ENCODE data around the gene ADAMTS17. TPM values are rescaled to one million over a fixed set of nuclear protein-coding genes. Genes with fewer than 3 reads are reported as not detected.

Gene ADAMTS17
- total RNA-seq, 1 experiment from 2014 or later: 4.2 TPM

- no peaks in the 10 kb centered on the region for H3K9me2 ChIP-seq (ENCODE audit: insufficient read depth)
- no peaks in the 10 kb centered on the region for H3K79me2 ChIP-seq (ENCODE audit: insufficient read depth, low read length)
- no TSS peak for BruUV-seq (replicated peaks)
- ChIA-PET CTCF (no interaction called here), RAD21 (ENCODE audit: low non-redundant PET in 1 of 2, low total read pairs in 2 of 2, uncharacterized antibody in 2 of 2, unreplicated experiment in 2 of 2) (no interaction called here), POLR2A (no interaction called here)
- no peak for DNase-seq (ENCODE audit: low read depth, low spot score)
- H3K27me3 ChIP-seq (ENCODE audit: insufficient read depth, low read length): peaks cover 12% of the 10 kb centered on the region; the same call in 1 of the 2 replicates
- TF ChIP-seq ZFX (IDR thresholded peaks at IDR 0.05) (no peak), FOSL1 (IDR thresholded peaks at IDR 0.05; ENCODE audit: low read depth) (no peak), POLR2AphosphoS5 (IDR thresholded peaks at IDR 0.05; ENCODE audit: low read depth, low read length) (no peak), EZH2phosphoT487 (IDR thresholded peaks at IDR 0.05; ENCODE audit: borderline replicate concordance) (no peak), EGR1 (IDR thresholded peaks at IDR 0.05; ENCODE audit: low read depth) (no peak), CTCF (IDR thresholded peaks at IDR 0.05 in 2 of 3, conservative IDR thresholded peaks at IDR 0.05 in 1 of 3; ENCODE audit: borderline replicate concordance in 1 of 3, insufficient read depth in 1 of 3, low read depth in 2 of 3, low read length in 2 of 3) (no peak), CEBPB (IDR thresholded peaks at IDR 0.05; ENCODE audit: low read depth) (no peak), YY1 (IDR thresholded peaks at IDR 0.05; ENCODE audit: extremely low read depth, insufficient replicate concordance, low read depth, low read length) (no peak), SP1 (IDR thresholded peaks at IDR 0.05; ENCODE audit: low read depth) (no peak), ZNF274 (IDR thresholded peaks at IDR 0.05; ENCODE audit: low read depth, low read length) (no peak), JUND (IDR thresholded peaks at IDR 0.05) (no peak), ELF1 (IDR thresholded peaks at IDR 0.05; ENCODE audit: borderline replicate concordance, low read depth) (no peak), REST (IDR thresholded peaks at IDR 0.05; ENCODE audit: low read depth) (no peak), POLR2A (IDR thresholded peaks at IDR 0.05; ENCODE audit: borderline replicate concordance, extremely low read depth, insufficient read depth, insufficient read length) (no peak), CBX3 (IDR thresholded peaks at IDR 0.05; ENCODE audit: low read depth) (no peak), SIN3A (IDR thresholded peaks at IDR 0.05; ENCODE audit: low read depth) (no peak), SRF (IDR thresholded peaks at IDR 0.05; ENCODE audit: low read depth) (no peak)
- TF ChIP-seq, protein P1, sequence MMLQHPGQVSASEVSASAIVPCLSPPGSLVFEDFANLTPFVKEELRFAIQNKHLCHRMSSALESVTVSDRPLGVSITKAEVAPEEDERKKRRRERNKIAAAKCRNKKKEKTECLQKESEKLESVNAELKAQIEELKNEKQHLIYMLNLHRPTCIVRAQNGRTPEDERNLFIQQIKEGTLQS (IDR thresholded peaks at IDR 0.05): no peak
- TF ChIP-seq, protein P2, sequence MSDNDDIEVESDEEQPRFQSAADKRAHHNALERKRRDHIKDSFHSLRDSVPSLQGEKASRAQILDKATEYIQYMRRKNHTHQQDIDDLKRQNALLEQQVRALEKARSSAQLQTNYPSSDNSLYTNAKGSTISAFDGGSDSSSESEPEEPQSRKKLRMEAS (IDR thresholded peaks at IDR 0.05): no peak
- TF ChIP-seq, protein P3, sequence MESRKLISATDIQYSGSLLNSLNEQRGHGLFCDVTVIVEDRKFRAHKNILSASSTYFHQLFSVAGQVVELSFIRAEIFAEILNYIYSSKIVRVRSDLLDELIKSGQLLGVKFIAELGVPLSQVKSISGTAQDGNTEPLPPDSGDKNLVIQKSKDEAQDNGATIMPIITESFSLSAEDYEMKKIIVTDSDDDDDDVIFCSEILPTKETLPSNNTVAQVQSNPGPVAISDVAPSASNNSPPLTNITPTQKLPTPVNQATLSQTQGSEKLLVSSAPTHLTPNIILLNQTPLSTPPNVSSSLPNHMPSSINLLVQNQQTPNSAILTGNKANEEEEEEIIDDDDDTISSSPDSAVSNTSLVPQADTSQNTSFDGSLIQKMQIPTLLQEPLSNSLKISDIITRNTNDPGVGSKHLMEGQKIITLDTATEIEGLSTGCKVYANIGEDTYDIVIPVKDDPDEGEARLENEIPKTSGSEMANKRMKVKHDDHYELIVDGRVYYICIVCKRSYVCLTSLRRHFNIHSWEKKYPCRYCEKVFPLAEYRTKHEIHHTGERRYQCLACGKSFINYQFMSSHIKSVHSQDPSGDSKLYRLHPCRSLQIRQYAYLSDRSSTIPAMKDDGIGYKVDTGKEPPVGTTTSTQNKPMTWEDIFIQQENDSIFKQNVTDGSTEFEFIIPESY (IDR thresholded peaks at IDR 0.05; ENCODE audit: extremely low read depth, insufficient replicate concordance, low read length): no peak
- no peaks in the 10 kb centered on the region for H3K9me3 ChIP-seq (ENCODE audit: control insufficient read depth in 1 of 2, insufficient read depth in 1 of 2, low read depth in 1 of 2, low read length in 2 of 2)
- ATAC-seq: no peak
- no peaks in the 10 kb centered on the region for H3K36me3 ChIP-seq (ENCODE audit: control insufficient read depth in 1 of 2, insufficient read depth in 2 of 2, low read length in 2 of 2)
- no peak overlapping the region for H3K9ac ChIP-seq (ENCODE audit: low read length)
- no peaks in the 10 kb centered on the region for H4K20me1 ChIP-seq (ENCODE audit: insufficient read depth)
- no peak overlapping the region for H3K27ac ChIP-seq (ENCODE audit: low read depth, low read length)
- intact Hi-C loops (cut with micrococcal nuclease): loop anchor here (10.0 kb wide), 2 partner anchors 651 to 681 kb away; partner anchors contain the start of genes ASB7 and LINS1
- H3K4me1 ChIP-seq (ENCODE audit: control insufficient read depth in 1 of 2, insufficient read depth in 2 of 2, low read length in 2 of 2): peaks cover 1 to 10% of the 10 kb centered on the region in 2 experiments; a peak in 3 of 4 replicates
- H3K4me3 ChIP-seq (replicated peaks in 1 of 2; ENCODE audit: low read depth in 1 of 2, low read length in 2 of 2): no peak overlapping the region
- H2AFZ ChIP-seq (ENCODE audit: low read depth, low read length, poor library complexity, severe bottlenecking): no peak overlapping the region
- H3K4me2 ChIP-seq (ENCODE audit: low read length): no peak overlapping the region
Observed at GRCh38 chr15:99923711-99924110, 418.1 kb downstream of the ADAMTS17 start.

Data from HCT116 (cell line).